ENCODE measurements around the gene TULP1. TPM values are rescaled to one million over a fixed set of nuclear protein-coding genes. Genes with fewer than 3 reads are reported as not detected.
A peak's percentile ranks its signal among the peaks of the same experiment; 100 is the strongest.

TULP1 gene
- total RNA-seq, 1 donor from 2014 or later: not detected

DNA sequence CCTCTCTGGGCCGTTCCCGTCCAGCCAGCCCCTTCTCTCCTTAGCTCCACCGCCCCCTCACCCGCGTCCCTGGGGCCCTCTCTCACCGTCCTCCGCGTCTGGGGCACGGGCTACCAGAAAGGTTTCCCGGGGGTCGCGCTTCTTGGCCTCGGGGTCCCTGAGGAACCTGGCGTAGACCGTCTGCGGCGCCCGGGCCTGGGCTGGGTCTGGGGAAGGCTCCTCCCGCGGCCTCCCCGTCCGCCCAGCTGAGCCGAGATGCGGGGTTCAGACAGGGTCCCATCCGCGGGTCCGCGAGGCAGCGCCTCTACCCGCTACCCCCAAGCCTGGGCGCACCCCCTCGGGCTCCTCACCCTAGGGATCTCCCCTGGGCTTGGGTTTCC, 1.1 kb downstream of the TULP1 start:
- DNase-seq (ENCODE audit: low spot score): no peak
- peaks cover 3% of the 10 kb centered on the region for H3K4me1 Mint-ChIP-seq (ENCODE audit: unreplicated experiment)
- H3K27me3 Mint-ChIP-seq (ENCODE audit: unreplicated experiment): peaks cover 8% of the 10 kb centered on the region
- H3K27ac Mint-ChIP-seq (ENCODE audit: unreplicated experiment): no peak overlapping the region
- no peaks in the 10 kb centered on the region for H3K9me3 Mint-ChIP-seq (ENCODE audit: unreplicated experiment)
- H3K4me3 Mint-ChIP-seq (ENCODE audit: unreplicated experiment): no peak overlapping the region
- TF ChIP-seq, protein P1, sequence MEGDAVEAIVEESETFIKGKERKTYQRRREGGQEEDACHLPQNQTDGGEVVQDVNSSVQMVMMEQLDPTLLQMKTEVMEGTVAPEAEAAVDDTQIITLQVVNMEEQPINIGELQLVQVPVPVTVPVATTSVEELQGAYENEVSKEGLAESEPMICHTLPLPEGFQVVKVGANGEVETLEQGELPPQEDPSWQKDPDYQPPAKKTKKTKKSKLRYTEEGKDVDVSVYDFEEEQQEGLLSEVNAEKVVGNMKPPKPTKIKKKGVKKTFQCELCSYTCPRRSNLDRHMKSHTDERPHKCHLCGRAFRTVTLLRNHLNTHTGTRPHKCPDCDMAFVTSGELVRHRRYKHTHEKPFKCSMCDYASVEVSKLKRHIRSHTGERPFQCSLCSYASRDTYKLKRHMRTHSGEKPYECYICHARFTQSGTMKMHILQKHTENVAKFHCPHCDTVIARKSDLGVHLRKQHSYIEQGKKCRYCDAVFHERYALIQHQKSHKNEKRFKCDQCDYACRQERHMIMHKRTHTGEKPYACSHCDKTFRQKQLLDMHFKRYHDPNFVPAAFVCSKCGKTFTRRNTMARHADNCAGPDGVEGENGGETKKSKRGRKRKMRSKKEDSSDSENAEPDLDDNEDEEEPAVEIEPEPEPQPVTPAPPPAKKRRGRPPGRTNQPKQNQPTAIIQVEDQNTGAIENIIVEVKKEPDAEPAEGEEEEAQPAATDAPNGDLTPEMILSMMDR (IDR thresholded peaks at IDR 0.05; ENCODE audit: unreplicated experiment): no peak
- H3K36me3 Mint-ChIP-seq (ENCODE audit: low read depth, unreplicated experiment): no peaks in the 10 kb centered on the region

DNA sequence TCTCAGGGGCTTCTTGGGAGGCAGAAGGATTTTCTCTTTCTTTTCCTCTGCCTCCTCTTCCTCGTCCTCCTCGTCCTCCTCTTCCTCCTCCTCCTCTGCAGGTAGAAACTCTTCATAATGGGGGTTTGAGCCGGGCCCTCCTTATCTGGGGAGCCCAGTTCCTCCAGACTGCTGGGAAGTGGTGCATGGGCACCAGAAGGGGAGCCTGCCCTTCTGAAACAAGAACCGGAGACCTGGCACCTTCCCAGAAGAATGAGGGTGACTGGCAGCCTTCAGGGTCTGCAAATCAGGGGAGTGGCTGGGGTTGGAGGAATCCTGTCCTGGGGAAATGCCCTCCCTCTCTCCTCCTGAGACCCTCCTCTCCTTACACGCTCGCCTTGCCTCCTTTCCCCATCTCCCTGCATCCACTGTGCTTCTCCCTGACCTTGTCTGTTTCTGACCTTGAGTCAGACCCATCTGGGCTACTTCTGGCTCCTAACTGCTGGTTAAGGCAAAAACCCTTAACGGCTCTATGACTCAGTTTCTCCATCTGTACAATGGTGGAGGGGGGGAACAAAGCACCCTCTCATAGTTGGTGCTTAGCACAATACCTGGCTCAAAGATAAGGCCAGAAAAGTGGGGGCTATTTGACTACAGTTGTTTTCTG, 1.7 kb downstream of the TULP1 start:
- peaks cover 3% of the 10 kb centered on the region for H3K4me1 Mint-ChIP-seq (ENCODE audit: unreplicated experiment)
- peak overlapping the region; percentile 9 for H3K27ac Mint-ChIP-seq (ENCODE audit: unreplicated experiment)
- peaks cover 8% of the 10 kb centered on the region for H3K27me3 Mint-ChIP-seq (ENCODE audit: unreplicated experiment)

DNA sequence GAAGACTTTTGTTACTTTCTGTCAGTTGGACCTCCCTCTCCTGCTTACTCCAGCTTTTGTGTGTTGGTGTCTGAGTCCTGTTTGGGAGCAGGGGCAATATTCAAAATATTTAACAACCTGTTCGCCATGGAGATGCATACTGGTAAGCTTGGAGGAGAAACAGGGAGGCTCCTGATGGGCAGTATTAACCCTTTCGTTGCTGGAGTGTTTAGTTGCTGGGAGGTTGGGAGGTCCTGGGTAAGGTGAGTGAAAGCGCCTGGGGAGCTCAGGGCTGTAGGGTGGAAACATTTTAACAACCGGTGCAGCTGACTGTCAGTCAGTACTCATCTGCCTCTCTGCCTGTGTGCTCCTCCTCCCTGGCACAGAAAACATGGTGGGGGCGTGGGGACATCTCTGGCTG, 4.2 kb downstream of the TULP1 start:
- peak overlapping the region; percentile 24 for H3K27ac Mint-ChIP-seq (ENCODE audit: unreplicated experiment)
- H3K27me3 Mint-ChIP-seq (ENCODE audit: unreplicated experiment): peaks cover 10% of the 10 kb centered on the region
- H3K4me3 Mint-ChIP-seq (ENCODE audit: unreplicated experiment): no peak overlapping the region
- H3K4me1 Mint-ChIP-seq (ENCODE audit: unreplicated experiment): peaks cover 3% of the 10 kb centered on the region
- no peak for DNase-seq (ENCODE audit: low spot score)
- H3K36me3 Mint-ChIP-seq (ENCODE audit: low read depth, unreplicated experiment): no peaks in the 10 kb centered on the region
- TF ChIP-seq, protein P1 (IDR thresholded peaks at IDR 0.05; ENCODE audit: unreplicated experiment): no peak
- H3K9me3 Mint-ChIP-seq (ENCODE audit: unreplicated experiment): no peaks in the 10 kb centered on the region

More for the DNA sequence above, 1.7 kb downstream of the TULP1 start:
- H3K36me3 Mint-ChIP-seq (ENCODE audit: low read depth, unreplicated experiment): no peaks in the 10 kb centered on the region
- TF ChIP-seq, protein P1 (IDR thresholded peaks at IDR 0.05; ENCODE audit: unreplicated experiment): no peak
- no peak for DNase-seq (ENCODE audit: low spot score)
- no peaks in the 10 kb centered on the region for H3K9me3 Mint-ChIP-seq (ENCODE audit: unreplicated experiment)
- no peak overlapping the region for H3K4me3 Mint-ChIP-seq (ENCODE audit: unreplicated experiment)

DNA sequence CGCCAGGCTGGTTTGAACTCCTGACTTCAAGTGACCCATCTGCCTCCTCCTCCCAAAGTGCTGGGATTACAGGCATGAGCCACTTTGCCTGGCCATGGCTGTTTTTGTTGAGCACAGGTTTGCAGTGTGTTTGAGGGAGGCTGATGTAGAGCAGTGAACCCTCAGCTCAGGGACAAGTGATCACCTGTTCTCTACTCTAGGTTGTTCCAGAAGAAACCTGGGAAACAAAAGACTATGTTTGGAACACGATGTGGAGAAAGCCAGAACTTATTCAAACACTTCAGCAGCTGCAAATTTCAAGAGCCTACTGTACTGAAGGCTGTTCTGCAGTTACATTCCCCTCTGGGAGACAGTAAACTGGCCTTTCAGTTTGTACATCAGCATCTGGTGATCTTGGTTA, 4.7 kb downstream of the TULP1 start:
- H3K36me3 Mint-ChIP-seq (ENCODE audit: low read depth, unreplicated experiment): no peaks in the 10 kb centered on the region
- no peak for DNase-seq (ENCODE audit: low spot score)
- H3K27ac Mint-ChIP-seq (ENCODE audit: unreplicated experiment): no peak overlapping the region
- H3K9me3 Mint-ChIP-seq (ENCODE audit: unreplicated experiment): no peaks in the 10 kb centered on the region
- TF ChIP-seq, protein P1 (IDR thresholded peaks at IDR 0.05; ENCODE audit: unreplicated experiment): no peak
- H3K27me3 Mint-ChIP-seq (ENCODE audit: unreplicated experiment): peaks cover 10% of the 10 kb centered on the region
- no peak overlapping the region for H3K4me3 Mint-ChIP-seq (ENCODE audit: unreplicated experiment)
- H3K4me1 Mint-ChIP-seq (ENCODE audit: unreplicated experiment): peaks cover 3% of the 10 kb centered on the region

DNA sequence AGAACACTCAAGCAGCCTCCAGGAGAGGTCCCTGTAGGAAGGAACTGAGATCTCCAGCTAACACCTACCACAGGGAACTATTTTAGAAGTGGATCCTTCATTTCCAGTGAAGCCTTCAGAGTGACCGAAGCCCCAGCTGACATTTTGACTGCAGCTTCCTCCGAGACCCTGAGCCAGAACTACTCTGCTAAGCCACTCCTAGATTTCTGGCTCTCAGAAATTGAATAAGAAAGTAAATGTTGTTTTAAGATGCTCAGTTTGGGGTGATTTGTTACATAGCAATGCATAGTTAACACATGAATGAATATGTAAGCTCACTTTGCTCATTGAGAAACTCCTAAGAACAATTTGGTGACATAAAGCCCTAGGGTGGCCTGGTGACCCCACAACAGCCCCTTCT, 5.5 kb downstream of the TULP1 start:
- H3K4me1 Mint-ChIP-seq (ENCODE audit: unreplicated experiment): peaks cover 3% of the 10 kb centered on the region
- TF ChIP-seq, protein P1 (IDR thresholded peaks at IDR 0.05; ENCODE audit: unreplicated experiment): no peak
- no peak for DNase-seq (ENCODE audit: low spot score)
- no peaks in the 10 kb centered on the region for H3K9me3 Mint-ChIP-seq (ENCODE audit: unreplicated experiment)
- no peak overlapping the region for H3K27ac Mint-ChIP-seq (ENCODE audit: unreplicated experiment)
- peaks cover 10% of the 10 kb centered on the region for H3K27me3 Mint-ChIP-seq (ENCODE audit: unreplicated experiment)
- no peak overlapping the region for H3K4me3 Mint-ChIP-seq (ENCODE audit: unreplicated experiment)
- no peaks in the 10 kb centered on the region for H3K36me3 Mint-ChIP-seq (ENCODE audit: low read depth, unreplicated experiment)
